ENCODE data around the gene COCH. TPM values are rescaled to one million over a fixed set of nuclear protein-coding genes. Genes with fewer than 3 reads are reported as not detected.

The COCH gene
- total and polyA plus RNA-seq, 10 of the 15 experiments (the other 5 are each of a cell fraction or from before 2014, with no cell fraction given): 1.8 to 8.3 (median 5.1) TPM

GRCh38 chr14:30849354-30849753 is 25.0 kb upstream of the COCH start (continued):
- TF ChIP-seq, protein P1, sequence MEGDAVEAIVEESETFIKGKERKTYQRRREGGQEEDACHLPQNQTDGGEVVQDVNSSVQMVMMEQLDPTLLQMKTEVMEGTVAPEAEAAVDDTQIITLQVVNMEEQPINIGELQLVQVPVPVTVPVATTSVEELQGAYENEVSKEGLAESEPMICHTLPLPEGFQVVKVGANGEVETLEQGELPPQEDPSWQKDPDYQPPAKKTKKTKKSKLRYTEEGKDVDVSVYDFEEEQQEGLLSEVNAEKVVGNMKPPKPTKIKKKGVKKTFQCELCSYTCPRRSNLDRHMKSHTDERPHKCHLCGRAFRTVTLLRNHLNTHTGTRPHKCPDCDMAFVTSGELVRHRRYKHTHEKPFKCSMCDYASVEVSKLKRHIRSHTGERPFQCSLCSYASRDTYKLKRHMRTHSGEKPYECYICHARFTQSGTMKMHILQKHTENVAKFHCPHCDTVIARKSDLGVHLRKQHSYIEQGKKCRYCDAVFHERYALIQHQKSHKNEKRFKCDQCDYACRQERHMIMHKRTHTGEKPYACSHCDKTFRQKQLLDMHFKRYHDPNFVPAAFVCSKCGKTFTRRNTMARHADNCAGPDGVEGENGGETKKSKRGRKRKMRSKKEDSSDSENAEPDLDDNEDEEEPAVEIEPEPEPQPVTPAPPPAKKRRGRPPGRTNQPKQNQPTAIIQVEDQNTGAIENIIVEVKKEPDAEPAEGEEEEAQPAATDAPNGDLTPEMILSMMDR (IDR thresholded peaks at IDR 0.05 in 2 of 3, conservative IDR thresholded peaks at IDR 0.05 in 1 of 3; ENCODE audit: control insufficient read depth in 2 of 3, extremely low read depth in 1 of 3, insufficient read depth in 1 of 3, low read depth in 3 of 3, low read length in 3 of 3): no peak
- TF ChIP-seq YY1 (IDR thresholded peaks at IDR 0.05; ENCODE audit: low read depth, low read length): no peak
- TF ChIP-seq JUNB (IDR thresholded peaks at IDR 0.05): no peak
- TF ChIP-seq, protein P2, sequence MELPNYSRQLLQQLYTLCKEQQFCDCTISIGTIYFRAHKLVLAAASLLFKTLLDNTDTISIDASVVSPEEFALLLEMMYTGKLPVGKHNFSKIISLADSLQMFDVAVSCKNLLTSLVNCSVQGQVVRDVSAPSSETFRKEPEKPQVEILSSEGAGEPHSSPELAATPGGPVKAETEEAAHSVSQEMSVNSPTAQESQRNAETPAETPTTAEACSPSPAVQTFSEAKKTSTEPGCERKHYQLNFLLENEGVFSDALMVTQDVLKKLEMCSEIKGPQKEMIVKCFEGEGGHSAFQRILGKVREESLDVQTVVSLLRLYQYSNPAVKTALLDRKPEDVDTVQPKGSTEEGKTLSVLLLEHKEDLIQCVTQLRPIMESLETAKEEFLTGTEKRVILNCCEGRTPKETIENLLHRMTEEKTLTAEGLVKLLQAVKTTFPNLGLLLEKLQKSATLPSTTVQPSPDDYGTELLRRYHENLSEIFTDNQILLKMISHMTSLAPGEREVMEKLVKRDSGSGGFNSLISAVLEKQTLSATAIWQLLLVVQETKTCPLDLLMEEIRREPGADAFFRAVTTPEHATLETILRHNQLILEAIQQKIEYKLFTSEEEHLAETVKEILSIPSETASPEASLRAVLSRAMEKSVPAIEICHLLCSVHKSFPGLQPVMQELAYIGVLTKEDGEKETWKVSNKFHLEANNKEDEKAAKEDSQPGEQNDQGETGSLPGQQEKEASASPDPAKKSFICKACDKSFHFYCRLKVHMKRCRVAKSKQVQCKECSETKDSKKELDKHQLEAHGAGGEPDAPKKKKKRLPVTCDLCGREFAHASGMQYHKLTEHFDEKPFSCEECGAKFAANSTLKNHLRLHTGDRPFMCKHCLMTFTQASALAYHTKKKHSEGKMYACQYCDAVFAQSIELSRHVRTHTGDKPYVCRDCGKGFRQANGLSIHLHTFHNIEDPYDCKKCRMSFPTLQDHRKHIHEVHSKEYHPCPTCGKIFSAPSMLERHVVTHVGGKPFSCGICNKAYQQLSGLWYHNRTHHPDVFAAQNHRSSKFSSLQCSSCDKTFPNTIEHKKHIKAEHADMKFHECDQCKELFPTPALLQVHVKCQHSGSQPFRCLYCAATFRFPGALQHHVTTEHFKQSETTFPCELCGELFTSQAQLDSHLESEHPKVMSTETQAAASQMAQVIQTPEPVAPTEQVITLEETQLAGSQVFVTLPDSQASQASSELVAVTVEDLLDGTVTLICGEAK (IDR thresholded peaks at IDR 0.05; ENCODE audit: borderline replicate concordance): no peak
- TF ChIP-seq MYB (IDR thresholded peaks at IDR 0.05; ENCODE audit: borderline replicate concordance, low read depth, low read length): no peak
- TF ChIP-seq STAT3 (IDR thresholded peaks at IDR 0.05; ENCODE audit: low read depth, low read length): no peak
- TF ChIP-seq SP1 (IDR thresholded peaks at IDR 0.05; ENCODE audit: low read depth, low read length): no peak
- no peak for TF ChIP-seq BMI1 (IDR thresholded peaks at IDR 0.05; ENCODE audit: borderline replicate concordance)
- no peak for TF ChIP-seq LARP7 (IDR thresholded peaks at IDR 0.05)
- TF ChIP-seq SUZ12 (IDR thresholded peaks at IDR 0.05; ENCODE audit: unreplicated experiment): no peak
- TF ChIP-seq ZBED1 (IDR thresholded peaks at IDR 0.05; ENCODE audit: borderline replicate concordance): no peak
- TF ChIP-seq USF2 (IDR thresholded peaks at IDR 0.05; ENCODE audit: borderline replicate concordance, low read depth, low read length): no peak
- no peak for TF ChIP-seq KAT2A (conservative IDR thresholded peaks at IDR 0.05; ENCODE audit: control insufficient read depth, low read depth, low read length)
- TF ChIP-seq POLR2A (IDR thresholded peaks at IDR 0.05; ENCODE audit: low read depth, low read length): no peak
- no peak for TF ChIP-seq E2F4 (IDR thresholded peaks at IDR 0.05; ENCODE audit: low read depth, low read length)
- no peak for TF ChIP-seq ZNF207 (IDR thresholded peaks at IDR 0.05; ENCODE audit: borderline replicate concordance)
- TF ChIP-seq RBBP5 (conservative IDR thresholded peaks at IDR 0.05): no peak

Measured in GM12878 (cell line).